DMS 273 treated with DMSO at 0.1 percent for 48 hours (cell line): ENCODE measurements around the gene SLC6A13.
"Not testable (repeated sequence)": the region's sequence is repeated elsewhere in the genome, so short reads cannot be mapped to it uniquely, and the experiment has no call there.

Experiments
- DNase-seq: peaks from one replicate; lab custom pipeline; 2025; lab: John Stamatoyannopoulos, UW

Gene SLC6A13

DNA sequence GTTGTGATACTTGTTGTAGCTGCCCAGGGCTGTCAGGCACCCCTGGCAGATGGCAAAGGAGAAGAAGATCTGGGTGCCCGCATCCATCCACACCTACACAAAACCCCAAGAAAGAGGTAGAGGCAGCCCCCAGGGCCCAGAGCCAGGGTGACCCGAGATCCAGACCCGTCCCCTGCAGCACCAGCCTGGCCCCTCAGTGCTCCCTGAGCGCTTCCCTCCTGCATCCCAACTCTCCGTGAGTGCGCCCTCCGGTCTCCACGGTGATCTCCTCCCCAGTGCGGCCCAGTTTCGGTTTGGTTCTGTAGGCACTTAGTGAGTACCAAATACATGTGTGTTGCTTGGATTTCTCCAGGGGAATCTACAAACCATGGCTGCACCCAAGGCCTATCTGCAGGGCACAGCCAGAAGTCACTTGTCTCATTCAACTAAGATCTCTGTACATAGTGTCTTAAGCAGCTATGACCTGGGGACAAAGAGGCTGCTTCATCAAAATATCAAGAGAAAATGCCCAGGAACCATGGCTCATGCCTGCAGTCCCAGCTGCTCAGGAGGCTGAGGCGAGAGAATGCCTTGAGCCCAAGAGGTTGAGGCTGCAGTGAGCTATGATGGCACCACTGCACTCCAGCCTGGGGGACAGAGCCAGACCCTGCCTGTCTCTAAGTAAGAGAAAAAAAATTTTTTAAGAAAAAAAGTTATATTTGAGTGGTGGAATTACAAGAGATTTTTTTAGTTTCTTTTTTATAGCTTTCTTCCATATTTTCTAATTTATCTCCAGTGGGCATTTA is 64.5 kb downstream of the SLC6A13 start:
- no peak for DNase-seq

DNA sequence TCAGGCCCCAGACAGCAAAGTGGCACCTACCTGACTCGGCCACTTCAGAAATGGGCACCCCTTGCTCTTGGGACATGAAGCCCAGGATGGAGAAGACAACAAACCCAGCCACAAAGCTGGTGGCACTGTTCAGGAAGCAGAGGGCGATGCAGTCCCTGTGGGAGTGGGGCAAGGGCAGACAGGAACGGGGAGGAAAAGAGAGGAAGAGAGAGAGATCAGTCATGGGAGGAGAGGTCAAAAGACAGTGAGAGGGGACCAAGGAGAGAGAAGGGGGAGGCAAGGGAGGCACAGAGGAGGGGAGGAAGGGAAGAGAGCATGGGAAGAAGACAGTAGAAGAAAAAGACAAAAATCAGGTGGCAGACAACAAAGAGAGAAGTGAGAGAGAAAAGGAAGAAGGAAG is 65.3 kb downstream of the SLC6A13 start:
- DNase-seq, result no peak

DNA sequence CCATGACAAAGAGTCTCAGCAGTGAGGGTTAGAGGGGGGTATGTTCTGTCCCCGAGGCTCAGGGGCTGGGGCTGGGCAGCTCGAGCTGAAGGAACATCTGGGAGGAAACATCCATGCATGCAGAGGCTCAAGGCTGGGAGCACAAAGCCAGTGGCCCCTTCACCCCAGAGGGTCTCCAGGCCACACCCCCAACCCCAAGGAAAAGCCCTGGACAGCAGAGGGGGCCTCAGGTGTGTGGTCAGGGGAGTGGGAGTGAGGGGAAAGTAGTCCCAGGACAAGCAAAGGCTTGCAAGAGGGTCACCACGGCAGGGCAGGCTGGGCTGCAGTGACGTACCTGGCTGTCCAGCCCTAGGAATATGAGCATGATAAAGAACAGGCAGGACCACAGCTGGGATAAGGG is 66.2 kb downstream of the SLC6A13 start:
- DNase-seq, result no peak

DNA sequence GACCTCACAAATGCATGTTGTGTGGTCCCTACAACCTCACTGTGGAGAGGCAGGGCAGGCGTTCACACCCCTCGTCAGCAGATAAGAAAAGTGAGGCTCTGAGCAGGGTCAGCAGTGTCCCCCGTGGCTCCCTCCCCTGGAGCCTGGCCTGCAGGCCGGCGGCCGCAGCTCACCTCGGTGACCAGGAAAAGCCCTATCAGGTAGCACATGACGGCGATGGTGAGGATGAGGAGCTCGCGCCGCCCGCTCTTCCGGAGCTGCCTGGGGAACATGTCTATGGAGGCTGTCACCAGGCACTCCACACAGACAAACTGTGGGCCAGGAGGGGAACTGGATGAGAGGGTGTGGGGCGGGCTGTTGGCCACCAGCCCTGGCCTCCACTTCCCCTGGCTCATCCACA is 66.7 kb downstream of the SLC6A13 start:
- no peak for DNase-seq

DNA sequence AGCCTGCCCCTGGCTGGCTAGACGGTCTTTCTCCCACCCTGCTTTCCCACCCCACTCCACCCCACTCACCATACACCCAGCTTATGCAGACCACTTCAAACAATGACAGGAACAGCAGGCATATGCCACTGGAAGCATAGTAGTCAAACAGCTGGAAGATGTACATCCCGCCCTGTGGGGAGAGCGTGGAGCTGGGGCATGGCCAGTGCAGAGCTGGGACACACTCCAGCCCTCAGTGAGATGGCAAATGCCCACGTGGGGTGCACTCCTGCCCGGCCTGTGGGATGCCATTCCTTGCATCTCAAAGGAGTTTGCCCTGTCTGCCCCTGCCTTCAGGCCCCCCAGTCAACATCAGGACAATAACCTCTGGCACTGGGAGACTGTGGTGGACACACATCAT is 67.5 kb downstream of the SLC6A13 start:
- DNase-seq, result no peak

DNA sequence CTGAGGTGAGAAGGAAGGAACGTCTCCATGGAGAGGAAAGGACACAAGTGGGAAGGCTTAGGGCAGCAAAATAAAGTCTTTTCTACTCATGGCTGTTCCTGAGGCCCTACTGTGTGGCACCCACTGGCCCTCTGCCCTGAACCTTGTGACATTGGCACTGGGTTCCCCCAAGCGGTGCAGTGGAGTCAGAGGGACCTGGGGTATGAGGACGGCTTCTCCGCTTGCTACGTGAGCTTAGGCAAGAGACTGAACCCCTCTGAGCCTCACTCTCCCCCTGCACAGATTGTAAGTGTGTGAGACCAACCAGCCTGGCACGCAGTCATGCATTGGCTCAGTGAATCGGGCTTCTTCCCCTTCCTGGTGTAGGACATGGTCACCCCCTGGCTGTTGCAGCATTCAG is 68.4 kb downstream of the SLC6A13 start:
- no peak for DNase-seq

DNA sequence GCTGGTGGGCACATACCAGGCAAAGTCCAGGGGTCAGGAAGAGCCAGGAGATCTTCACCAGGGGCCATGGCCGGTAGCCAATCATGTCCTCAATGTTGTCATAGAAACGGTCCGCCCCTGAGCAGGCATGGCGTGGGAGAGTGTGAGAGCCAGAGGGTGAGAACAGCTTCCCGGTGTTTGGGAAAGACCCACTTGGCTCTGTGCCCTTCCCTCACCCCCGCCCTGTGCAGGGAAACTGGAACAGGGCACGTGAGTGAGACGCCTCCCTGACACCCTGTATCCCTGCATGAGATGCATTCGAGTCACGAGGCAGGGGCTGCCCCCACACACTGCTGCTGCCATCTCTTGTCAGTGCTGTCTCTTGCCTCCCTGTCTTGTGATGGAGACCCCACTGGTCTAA is 69.4 kb downstream of the SLC6A13 start:
- DNase-seq, result no peak

DNA sequence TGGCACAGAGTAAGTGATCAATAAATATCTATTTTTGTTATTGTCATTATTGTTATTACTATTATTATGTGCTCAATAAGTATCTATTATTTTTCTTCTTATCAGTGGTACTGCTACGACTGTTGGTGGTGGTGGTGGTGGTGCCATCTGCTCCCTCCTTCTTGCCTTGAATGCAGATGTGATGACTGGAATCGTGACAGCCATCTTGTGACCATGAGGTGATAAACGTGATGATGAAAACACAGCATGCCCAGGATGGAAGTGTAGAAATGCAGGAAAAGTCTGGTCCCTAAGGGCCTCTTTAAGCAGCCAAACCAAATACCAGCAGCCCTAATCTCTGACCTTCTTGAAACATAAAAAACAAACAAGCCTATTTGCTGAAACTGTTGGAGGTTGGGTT is 71.1 kb downstream of the SLC6A13 start:
- DNase-seq, result no peak

DNA sequence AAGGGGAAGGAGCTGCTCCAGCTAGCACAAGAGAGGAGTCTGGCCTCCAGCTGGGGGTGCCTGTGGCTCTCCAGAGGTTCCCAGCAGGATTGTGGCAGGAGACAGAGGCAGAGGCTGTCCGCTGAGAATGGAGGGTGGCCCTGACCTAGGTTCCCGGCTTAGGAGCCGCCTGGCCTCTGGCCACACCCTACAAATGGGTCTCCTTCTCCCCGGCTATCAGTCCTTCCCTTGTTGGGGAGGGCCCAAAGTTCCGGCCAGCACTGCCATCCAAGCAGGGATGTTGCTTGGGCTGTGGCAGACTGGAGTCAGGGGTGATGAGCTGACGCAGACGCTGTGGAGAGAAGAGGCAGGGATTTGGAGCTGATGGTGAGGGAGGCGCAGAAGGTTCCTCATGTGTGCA is 71.8 kb downstream of the SLC6A13 start:
- no peak for DNase-seq

DNA sequence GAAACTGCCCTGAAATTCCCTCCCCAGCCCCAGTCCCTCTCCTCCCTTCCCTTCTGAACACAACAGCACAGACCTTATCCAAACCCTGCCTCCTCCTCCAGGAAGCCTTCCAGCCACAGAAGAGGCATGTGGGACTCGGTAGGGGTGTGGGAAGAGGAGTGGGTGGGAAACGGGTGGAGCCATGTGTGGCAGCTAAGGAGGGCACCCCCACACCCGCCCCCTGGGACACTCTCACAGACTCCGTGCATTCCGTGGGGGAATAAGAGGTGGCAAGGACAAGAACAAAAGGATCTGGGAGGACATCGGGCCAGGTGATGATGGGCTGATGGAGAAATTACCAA is 73.0 kb downstream of the SLC6A13 start:
- DNase-seq, result no peak

DNA sequence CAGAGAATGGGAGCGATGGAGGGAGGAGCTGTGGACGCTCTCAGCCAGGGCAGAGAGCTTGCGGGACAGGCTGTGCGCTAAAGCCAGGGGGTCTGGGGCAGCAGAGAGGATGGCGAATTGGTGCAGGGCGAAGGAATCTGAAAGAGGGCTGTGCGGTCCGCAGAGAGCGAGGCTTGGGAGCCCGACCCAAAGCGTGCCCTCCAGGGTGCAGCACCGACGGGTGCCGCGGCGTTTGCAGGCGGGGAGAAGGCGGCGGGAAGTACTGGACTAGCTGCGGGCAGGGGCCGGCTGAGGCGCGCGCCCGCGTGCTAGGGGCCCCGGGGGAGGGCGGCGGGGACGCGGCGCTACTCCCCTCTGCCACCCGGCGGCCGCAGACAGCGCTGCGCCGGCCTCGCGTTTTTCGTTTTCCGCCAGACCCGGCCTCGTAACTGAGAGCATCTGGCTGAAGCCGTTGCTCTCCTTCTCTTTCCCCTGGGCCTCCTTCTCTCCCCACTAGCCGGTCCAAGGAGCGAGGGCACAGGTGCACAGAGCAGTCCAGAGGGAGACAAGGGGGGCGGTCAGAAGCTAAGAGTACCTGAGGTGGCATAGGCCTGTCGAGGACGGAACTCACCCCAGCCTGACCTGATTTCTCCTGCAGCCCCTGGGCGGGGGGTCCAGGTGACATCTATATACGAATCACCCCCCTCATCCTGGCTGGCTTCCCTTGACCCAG is 73.6 kb downstream of the SLC6A13 start:
- DNase-seq, result no peak

DNA sequence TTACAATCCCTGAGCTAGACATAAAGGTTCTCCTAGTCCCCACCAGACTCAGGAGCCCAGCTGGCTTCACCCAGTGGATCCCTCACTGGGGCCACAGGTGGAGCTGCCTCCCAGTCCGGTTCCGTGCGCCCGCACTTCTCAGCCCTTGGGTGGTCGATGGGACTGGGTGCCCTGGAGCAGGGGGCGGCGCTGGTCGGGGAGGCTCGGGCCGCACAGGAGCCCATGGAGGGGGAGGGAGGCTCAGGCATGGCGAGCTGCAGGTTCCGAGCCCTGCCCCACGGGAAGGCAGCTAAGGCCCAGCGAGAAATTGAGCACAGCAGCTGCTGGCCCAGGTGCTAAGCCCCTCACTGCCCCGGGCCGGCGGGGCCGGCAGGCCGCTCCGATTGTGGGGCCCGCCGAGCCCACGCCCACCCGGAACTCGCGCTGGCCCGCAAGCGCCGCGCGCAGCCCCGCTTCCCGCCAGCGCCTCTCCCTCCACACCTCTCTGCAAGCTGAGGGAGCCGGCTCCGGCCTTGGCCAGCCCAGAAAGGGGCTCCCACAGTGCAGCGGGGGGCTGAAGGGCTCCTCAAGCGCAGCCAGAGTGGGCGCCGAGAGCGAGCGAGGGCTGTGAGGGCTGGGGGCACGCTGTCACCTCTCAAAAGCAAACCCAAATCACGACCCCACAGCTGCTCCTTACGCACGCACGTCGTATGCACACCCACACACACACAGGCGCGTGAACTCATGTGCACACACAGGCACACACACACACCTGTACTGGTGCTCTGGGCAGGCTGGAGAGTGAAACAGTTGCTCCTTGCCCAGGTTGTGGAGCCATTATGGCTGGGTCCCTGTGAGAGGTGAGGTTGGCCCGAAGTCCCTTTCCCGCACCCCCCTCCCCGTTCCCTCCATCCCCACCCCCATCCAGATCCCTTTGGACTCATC is 74.4 kb downstream of the SLC6A13 start:
- not testable (repeated sequence) for DNase-seq

DNA sequence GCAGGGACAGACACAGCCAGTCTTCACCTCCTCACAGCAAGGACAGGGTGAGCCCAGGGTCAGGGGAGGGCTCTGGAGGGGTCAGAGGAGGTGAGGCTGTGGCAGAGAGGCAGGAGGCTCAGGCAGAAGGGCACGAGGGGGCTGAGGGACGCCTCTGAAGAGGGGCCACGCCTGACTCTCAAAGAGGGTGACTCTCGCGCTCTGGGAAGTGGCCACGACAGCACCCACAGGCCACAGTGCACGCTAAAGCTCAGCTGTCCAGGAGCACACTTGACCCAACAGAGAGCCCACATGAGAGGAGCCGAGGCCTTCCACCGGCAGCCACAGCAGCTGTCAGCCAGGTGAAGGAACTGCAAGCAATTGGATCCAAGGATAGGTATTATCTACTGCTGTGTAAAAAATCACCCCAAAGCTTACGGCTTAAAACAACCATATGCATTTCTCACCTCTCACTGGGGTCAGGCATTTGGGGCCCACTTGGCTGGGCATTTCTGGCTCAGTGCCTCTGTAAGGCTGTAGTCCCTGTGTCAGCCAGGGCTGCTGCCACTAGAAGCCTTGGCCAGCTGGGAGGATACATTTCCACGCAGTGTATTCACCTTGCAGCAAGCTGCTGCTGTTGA is 76.5 kb downstream of the SLC6A13 start:
- DNase-seq, result no peak

DNA sequence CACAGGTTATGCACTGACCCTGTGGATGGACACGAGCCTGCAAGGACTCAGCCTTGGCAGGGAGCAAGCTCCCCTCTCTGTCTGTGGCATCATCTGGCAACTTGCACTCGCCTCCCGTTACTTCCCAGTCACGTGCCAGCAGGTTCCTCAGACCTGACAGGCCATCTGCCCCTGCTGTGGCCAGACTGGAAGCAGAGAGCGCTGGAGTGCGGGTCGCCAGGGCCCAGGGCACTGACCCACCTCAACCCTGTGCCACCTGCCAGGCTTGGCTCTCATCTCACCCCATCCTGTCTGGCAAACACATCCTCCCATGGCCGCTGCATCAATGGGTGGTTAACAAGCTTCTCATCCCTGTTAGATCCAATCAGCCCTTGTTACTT is 77.1 kb downstream of the SLC6A13 start:
- DNase-seq, result no peak

DNA sequence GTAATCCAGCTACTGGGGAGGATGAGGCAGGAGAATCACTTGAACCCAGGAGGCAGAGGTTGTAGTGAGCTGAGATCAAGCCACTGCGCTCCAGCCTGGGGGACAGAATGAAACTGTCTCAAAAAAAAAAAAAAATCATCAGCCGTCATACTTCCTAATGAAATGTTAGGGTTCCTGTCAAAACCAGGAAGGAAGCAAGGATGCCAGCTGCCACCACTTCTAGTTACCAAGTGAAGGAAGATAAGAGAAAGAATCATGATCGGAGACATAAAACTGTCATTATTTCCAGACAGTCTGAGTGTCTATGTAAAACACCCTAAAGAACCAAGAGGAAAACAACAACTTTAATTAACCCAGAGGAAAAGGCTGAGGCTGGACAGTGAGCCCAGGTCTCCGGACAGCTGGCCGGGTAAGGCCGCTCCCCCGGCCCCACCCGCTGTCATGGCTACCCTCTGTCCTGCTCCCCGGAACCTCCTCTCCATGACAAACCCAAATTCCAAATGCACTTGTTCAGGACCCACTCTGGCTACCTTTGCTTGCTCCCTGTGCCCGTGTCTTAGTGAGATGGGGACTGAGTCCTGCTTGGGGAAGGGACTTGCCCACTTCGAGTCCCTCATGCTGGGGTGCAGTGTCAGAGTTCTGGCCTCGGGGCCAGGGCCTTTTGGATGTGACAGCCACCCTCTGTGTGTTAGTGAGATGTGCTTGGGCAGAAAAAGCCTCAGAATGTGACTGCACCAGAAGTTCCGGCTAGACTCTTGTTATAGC is 77.6 kb downstream of the SLC6A13 start:
- no peak for DNase-seq

DNA sequence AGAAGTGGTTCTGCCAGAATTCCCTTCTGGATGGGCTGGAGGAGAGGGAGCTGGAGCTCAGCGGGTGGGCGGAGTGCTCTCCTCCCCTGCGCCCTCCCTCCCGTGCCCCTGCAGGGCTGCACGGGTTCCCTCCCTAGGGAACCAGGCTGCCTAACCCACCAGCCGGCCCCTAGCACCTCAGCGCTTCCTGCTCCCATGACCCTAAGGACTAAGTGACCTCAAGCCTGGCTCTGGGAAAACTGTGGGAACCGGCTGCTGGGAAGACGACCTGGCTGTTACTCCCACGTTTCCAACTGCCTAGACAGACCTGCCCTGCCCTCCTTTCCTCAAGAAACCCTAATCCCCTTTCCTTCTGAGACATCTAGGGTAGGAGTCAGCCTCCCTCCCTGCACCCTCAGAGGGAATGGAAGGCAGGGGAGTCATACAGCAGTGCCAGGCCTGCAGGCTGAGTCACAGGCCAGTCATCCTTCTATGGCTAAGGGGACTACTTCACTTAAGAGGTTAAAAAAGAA is 80.2 kb downstream of the SLC6A13 start:
- DNase-seq, result no peak

DNA sequence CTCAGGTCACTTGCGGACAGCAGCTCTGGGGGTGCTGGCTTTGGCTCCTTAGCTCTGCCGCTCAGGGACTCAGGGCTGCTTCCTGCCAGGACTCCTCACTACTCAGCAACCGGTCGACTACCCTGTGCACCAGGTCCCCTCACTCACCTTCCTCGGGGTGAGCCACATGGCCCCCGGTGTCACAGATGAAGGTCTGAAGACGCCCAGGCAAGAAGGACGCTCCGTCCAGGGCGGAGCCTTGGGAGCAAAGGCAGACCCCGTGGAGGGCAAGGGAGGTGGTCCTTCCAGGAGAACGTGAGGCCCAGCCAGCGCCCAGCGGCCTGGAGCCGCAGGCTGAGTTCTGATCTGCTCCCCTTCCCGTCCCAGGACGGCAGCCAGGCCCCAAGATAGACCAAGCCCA is 80.7 kb downstream of the SLC6A13 start:
- no peak for DNase-seq

DNA sequence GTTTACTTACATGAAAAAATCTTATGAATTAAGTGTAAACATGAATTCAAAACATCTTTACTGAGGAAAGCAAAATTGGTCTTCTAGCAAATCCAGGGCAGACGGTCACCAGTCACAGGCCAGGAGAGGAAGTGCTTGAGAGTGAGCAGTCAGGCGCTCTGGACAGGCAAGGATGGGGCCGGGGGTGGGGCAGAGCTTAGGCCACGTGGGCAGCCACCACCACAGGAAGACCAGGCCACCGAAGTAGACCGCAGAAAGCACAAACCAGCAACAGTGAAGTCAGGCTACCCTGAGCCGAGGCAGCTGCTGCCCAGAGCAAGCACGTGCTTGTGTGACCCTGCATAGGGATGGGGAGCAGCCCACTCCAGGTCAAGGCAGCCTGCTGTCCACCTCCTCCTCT is 82.2 kb downstream of the SLC6A13 start:
- DNase-seq, result no peak

DNA sequence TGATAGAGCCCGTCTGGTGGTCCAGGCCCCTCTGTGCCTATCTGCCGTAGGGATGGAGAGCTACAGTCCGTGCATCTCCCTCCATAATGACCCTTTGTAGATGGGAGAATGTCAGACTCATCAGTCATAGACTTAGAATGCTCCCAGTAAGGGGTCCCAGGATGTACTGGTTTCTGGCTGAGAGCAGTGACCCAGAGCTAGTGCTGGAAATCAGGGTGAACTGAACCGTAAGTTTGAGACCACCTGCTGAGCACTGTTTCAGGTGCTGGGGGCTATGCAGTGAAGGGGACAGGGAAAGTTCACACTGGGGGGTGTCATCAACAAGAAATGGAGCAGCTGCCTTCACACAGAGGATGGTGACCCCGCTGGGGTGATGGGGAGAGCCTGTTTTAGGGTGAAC is 82.8 kb downstream of the SLC6A13 start:
- DNase-seq, result no peak

DNA sequence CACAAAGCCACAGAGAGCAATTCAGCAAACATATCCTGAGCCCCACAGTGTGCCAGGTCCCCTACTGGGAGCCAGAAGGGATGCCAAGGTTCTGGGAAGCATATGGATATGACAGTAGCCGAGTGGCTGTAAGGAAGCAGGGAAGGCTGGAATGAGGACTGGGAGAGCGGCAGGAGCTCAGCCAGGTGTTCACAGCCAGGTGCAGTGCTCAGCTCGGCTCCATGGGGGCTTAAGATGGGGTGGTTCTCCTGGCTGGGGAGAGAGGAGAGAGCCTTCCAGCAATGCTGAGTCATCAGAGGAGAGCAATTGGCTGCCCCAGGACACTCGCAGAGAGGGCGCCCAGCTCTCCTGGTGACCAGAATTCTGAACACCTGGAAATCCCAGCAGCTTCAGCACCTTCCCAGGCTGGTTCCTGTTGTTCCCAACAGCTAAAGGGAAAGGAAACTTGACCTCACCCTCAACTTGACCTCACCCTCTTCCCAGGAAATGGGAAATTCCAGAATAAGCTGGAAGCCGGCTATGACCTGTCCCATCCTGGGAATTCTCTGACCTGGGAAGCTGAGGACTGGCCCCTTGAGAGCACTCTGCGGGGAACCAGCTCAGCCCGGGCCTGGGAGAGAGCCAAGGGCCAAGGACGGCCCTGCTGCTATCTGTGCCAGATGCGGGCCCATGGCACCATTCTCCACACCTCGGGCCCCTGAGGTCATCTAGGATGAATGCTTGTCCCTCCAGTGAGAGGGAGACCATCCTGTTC is 83.3 kb downstream of the SLC6A13 start:
- DNase-seq, result peak; percentile 33

DNA sequence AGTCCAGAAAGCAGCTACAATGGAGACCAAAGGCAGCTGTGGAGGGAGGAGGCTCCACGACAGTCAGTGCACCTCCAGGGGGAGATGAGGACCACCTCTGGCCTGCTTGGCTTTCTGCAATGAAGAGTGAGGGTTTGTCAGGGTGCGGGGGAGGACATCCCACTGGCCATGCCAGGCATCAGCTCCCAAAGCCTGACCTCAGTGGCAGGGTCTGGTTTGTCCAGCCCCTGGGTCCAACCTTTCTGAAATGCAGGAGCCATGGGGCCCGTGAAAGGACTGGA is 83.9 kb downstream of the SLC6A13 start:
- no peak for DNase-seq
